ENCODE data around the gene NUDT22. TPM values are rescaled to one million over a fixed set of nuclear protein-coding genes. Genes with fewer than 3 reads are reported as not detected.
"Not testable (repeated sequence)": the region's sequence is repeated elsewhere in the genome, so short reads cannot be mapped to it uniquely, and the experiment has no call there.

NUDT22 gene
- total RNA-seq, 1 donor from 2014 or later = 11.2 TPM

- no peak for DNase-seq
Measured at GRCh38 chr11:64243236-64243854, 17.3 kb downstream of the NUDT22 start.

GRCh38 chr11:64244107-64244506, 18.0 kb downstream of the NUDT22 start:
- no peak for DNase-seq

GRCh38 chr11:64244966-64245365, 18.9 kb downstream of the NUDT22 start:
- no peak for DNase-seq

GRCh38 chr11:64245401-64245796, 19.3 kb downstream of the NUDT22 start:
- DNase-seq = no peak

- DNase-seq = no peak
Measured at GRCh38 chr11:64245797-64246620, 19.9 kb downstream of the NUDT22 start.

GRCh38 chr11:64246621-64246870, 20.5 kb downstream of the NUDT22 start:
- not testable (repeated sequence) for DNase-seq

GRCh38 chr11:64246871-64247728, 21.0 kb downstream of the NUDT22 start, which contains the start of gene PPP1R14B:
PPP1R14B (minus strand) TSS chr11:64246943; CDS start chr11:64246673, 270 bp downstream.
- peak; percentile 78 for DNase-seq

- DNase-seq = no peak
Measured at GRCh38 chr11:64247729-64248531, 21.9 kb downstream of the NUDT22 start.

- DNase-seq = no peak
Measured at GRCh38 chr11:64248578-64248977, 22.5 kb downstream of the NUDT22 start.

GRCh38 chr11:64249038-64249437, 23.0 kb downstream of the NUDT22 start:
- no peak for DNase-seq

- no peak for DNase-seq
Measured at GRCh38 chr11:64249563-64250414, 23.7 kb downstream of the NUDT22 start.

GRCh38 chr11:64250415-64251015, 24.4 kb downstream of the NUDT22 start:
- no peak for DNase-seq

GRCh38 chr11:64251016-64251752, 25.1 kb downstream of the NUDT22 start, which contains the start of gene PLCB3:
PLCB3 (plus strand) TSS chr11:64251530; CDS start chr11:64251650, 120 bp downstream.
- DNase-seq = no peak

GRCh38 chr11:64251753-64252002, 25.6 kb downstream of the NUDT22 start:
- no peak for DNase-seq

- no peak for DNase-seq
Measured at GRCh38 chr11:64252003-64252872, 26.2 kb downstream of the NUDT22 start.

- no peak for DNase-seq
Measured at GRCh38 chr11:64253043-64253442, 27.0 kb downstream of the NUDT22 start.

- DNase-seq = no peak
Measured at GRCh38 chr11:64253481-64253880, 27.4 kb downstream of the NUDT22 start.

- no peak for DNase-seq
Measured at GRCh38 chr11:64254326-64254725, 28.3 kb downstream of the NUDT22 start.

Measured in occipital lobe (tissue), 2 donors.